B cell (primary cell): ENCODE results near the gene PLCB1. TPM values are rescaled to one million over a fixed set of nuclear protein-coding genes. Genes with fewer than 3 reads are reported as not detected.

Experiments
- ATAC-seq: fragments of 200-7000 bp; cut with Tn5 transposase; one replicate; pipeline ENCODE4 v1.10.0; 2021; ENCODE audit warnings: low read depth, mild to moderate bottlenecking, moderate number of reproducible peaks, moderate library complexity
- CTCF ChIA-PET: fragments of 350-600 bp; sonication (Branson Sonifier 250); formaldehyde crosslinking; loops from one replicate; lab custom pipeline; 2021; ENCODE audit warnings: antibody characterized with exemption, inconsistent platforms; lab: Charles Lee
- POLR2A ChIA-PET: fragments of 350-600 bp; sonication (Branson Sonifier 250); formaldehyde crosslinking; loops from one replicate; lab custom pipeline; 2021; ENCODE audit warnings: antibody characterized with exemption; lab: Charles Lee
- DNase-seq: peaks from one replicate; pipeline ENCODE4 v3.0.0; 2013
- H2AFZ ChIP-seq: 2 replicates; pipeline ENCODE4 v1.6.1; 2012; ENCODE audit warnings: mild to moderate bottlenecking, low read depth, low read length; ENCODE audit not compliant: insufficient read depth, poor library complexity, severe bottlenecking
- H3K27ac ChIP-seq, 2 donors: 1 replicate in 1 of 2; 2 replicates in 1 of 2; pipeline ENCODE4 v1.5.1; 2012 to 2013; ENCODE audit warnings: low read length in 2 of 2, mild to moderate bottlenecking in 2 of 2, moderate library complexity in 1 of 2
- H3K27me3 ChIP-seq, 4 experiments: fragments of 200-600 bp in 1 of 4; sonication (generic) in 1 of 4; replicated peaks in 1 of 4; 1 replicate in 2 of 4; 2 replicates in 2 of 4; pipeline versions ENCODE4 v1.6.1 to v1.7.0; 2013 to 2016; ENCODE audit warnings: low read length in 3 of 4, mild to moderate bottlenecking in 2 of 4, mixed read lengths in 1 of 4, moderate library complexity in 1 of 4; ENCODE audit not compliant: insufficient read depth in 4 of 4, control insufficient read depth in 3 of 4; ENCODE audit errors: control extremely low read depth in 1 of 4
- H3K36me3 ChIP-seq, 2 experiments: replicated peaks in 1 of 2; 1 replicate in 1 of 2; 2 replicates in 1 of 2; pipeline versions ENCODE4 v1.6.1 to v1.7.1; 2013; ENCODE audit warnings: low read length in 1 of 2; ENCODE audit not compliant: insufficient read depth in 2 of 2, control insufficient read depth in 1 of 2; ENCODE audit errors: control extremely low read depth in 1 of 2, extremely low read depth in 1 of 2
- H3K4me1 ChIP-seq, 2 donors: fragments of 200-600 bp in 1 of 2; sonication (generic) in 1 of 2; 1 replicate in 1 of 2; 2 replicates in 1 of 2; pipeline versions ENCODE4 v1.5.1 to v1.6.1; 2013 to 2017; ENCODE audit warnings: low read length in 2 of 2; ENCODE audit not compliant: control insufficient read depth in 2 of 2, insufficient read depth in 2 of 2
- H3K4me2 ChIP-seq: replicated peaks from 2 replicates; pipeline ENCODE3; 2012; ENCODE audit warnings: mild to moderate bottlenecking, low read depth, low read length; ENCODE audit not compliant: poor library complexity, severe bottlenecking
- H3K4me3 ChIP-seq, 5 experiments: fragments of 200-600 bp in 1 of 5; sonication (generic) in 1 of 5; 1 replicate in 3 of 5; 2 replicates in 2 of 5; pipeline versions ENCODE4 v1.5.1 to v1.7.0; 2011 to 2016; ENCODE audit warnings: low read length in 4 of 5, mild to moderate bottlenecking in 4 of 5, low read depth in 2 of 5, control low read depth in 1 of 5, moderate library complexity in 1 of 5; ENCODE audit not compliant: insufficient read depth in 1 of 5; ENCODE audit errors: control extremely low read depth in 1 of 5, extremely low read depth in 1 of 5
- H3K79me2 ChIP-seq: fragments of 200-600 bp; sonication (generic); one replicate; pipeline ENCODE4 v1.6.0; 2016; ENCODE audit warnings: low read length; ENCODE audit not compliant: control insufficient read depth, insufficient read depth
- H3K9ac ChIP-seq: fragments of 200-600 bp; sonication (generic); 2 replicates; pipeline ENCODE4 v1.6.1; 2017; ENCODE audit warnings: mild to moderate bottlenecking, low read length, moderate library complexity
- H3K9me3 ChIP-seq, 3 donors: one replicate each; pipeline versions ENCODE4 v1.6.1 to v1.7.1; 2013; ENCODE audit warnings: low read length in 2 of 3; ENCODE audit not compliant: control insufficient read depth in 2 of 3, insufficient read depth in 1 of 3; ENCODE audit errors: control extremely low read depth in 1 of 3
- H4K20me1 ChIP-seq: 2 replicates; pipeline ENCODE4 v1.6.0; 2012; ENCODE audit warnings: mild to moderate bottlenecking, low read length; ENCODE audit not compliant: insufficient read depth, control insufficient read depth, poor library complexity, severe bottlenecking
- H3K27ac Mint-ChIP-seq: one replicate; pipeline ENCODE4 v1.8.0; 2021; ENCODE audit warnings: mixed read lengths
- H3K27me3 Mint-ChIP-seq: one replicate; pipeline ENCODE4 v1.8.0; 2021; ENCODE audit warnings: mixed read lengths
- H3K4me1 Mint-ChIP-seq: one replicate; pipeline ENCODE4 v1.8.0; 2021; ENCODE audit warnings: mixed read lengths
- H3K4me3 Mint-ChIP-seq: one replicate; pipeline ENCODE4 v1.8.0; 2021; ENCODE audit warnings: mixed read lengths
- H3K9me3 Mint-ChIP-seq: one replicate; pipeline ENCODE4 v1.8.0; 2022; ENCODE audit warnings: mixed read lengths; ENCODE audit not compliant: insufficient read depth
- EZH2 ChIP-seq: IDR thresholded peaks from 2 replicates; pipeline ENCODE4 v1.6.1; 2012; ENCODE audit warnings: borderline replicate concordance, low read depth, mild to moderate bottlenecking, moderate library complexity, low read length; ENCODE audit not compliant: insufficient read depth, poor library complexity, severe bottlenecking
- WGBS: methylation state at CpG from one replicate; pipeline ENCODE4 v1.1.5; 2013; ENCODE audit warnings: missing lambda C conversion rate; ENCODE audit not compliant: insufficient coverage; 5-methylcytosine and 5-hydroxymethylcytosine counted together
- intact Hi-C: fragments of 100-400 bp; cut with micrococcal nuclease; formaldehyde crosslinking; loops from one replicate; pipeline ENCODE4 v1.10.0; 2022
- polyA plus RNA-seq: library from polyadenylated mRNA; depleted of rRNA; stranded (reverse); fragments of >200 nt; gene quantifications from 2 replicates; pipeline ENCODE4 v1.2.3, GENCODE V29; 2012
- total RNA-seq, 2 donors: library from RNA; stranded (reverse); fragments of 120-200 nt in 1 of 2; gene quantifications; 1 replicate in 1 of 2; 2 replicates in 1 of 2; pipeline versions ENCODE4 v1.2.3 to v1.2.4, GENCODE V29; 2013 to 2022
- TF ChIP-seq, protein P1 (sequence below): fragments of 200-600 bp; IDR thresholded peaks from one replicate; pipeline ENCODE4 v1.8.0; 2022; ENCODE audit warnings: antibody characterized with exemption, mild to moderate bottlenecking

Gene PLCB1
- total and polyA plus RNA-seq, 2 donors (not counting 1 experiment from before 2014, with no cell fraction given): 0.18 to 0.47 TPM

DNA sequence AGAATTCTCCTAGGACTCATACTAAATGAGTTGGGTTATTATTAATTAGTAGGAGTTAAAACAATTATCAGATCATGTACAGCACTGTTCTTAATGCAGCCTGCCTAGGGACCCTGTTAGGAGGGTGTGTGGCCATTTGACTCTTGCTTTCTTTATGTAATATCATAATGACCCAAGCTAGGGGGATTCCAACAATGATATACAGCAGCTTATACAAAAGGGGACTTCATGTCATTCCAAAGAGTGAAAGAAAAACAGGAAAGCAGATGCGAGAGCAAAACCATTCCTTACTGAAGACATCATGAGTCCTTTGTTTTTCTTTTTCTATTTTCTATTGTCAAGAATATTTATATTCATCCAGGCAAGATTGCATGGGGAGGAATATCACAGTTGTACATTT is 455.2 kb downstream of the PLCB1 start:
- Histone ChIP-seq H3K9ac (no peak overlapping the region), H3K27me3 (no peaks in the 10 kb centered on the region), H3K27ac (no peak overlapping the region), H3K36me3 (no peaks in the 10 kb centered on the region), H3K9me3 (no peaks in the 10 kb centered on the region), H3K79me2 (no peaks in the 10 kb centered on the region), H4K20me1 (no peaks in the 10 kb centered on the region), H2AFZ (no peak overlapping the region), H3K4me2 (no peak overlapping the region), H3K4me1 (no peaks in the 10 kb centered on the region), H3K4me3 (no peak overlapping the region)
- Mint-ChIP-seq H3K9me3 (no peaks in the 10 kb centered on the region), H3K27me3 (no peaks in the 10 kb centered on the region), H3K4me1 (no peaks in the 10 kb centered on the region), H3K4me3 (no peak overlapping the region), H3K27ac (no peak overlapping the region)
- ATAC-seq: no peak
- TF ChIP-seq, protein P1, sequence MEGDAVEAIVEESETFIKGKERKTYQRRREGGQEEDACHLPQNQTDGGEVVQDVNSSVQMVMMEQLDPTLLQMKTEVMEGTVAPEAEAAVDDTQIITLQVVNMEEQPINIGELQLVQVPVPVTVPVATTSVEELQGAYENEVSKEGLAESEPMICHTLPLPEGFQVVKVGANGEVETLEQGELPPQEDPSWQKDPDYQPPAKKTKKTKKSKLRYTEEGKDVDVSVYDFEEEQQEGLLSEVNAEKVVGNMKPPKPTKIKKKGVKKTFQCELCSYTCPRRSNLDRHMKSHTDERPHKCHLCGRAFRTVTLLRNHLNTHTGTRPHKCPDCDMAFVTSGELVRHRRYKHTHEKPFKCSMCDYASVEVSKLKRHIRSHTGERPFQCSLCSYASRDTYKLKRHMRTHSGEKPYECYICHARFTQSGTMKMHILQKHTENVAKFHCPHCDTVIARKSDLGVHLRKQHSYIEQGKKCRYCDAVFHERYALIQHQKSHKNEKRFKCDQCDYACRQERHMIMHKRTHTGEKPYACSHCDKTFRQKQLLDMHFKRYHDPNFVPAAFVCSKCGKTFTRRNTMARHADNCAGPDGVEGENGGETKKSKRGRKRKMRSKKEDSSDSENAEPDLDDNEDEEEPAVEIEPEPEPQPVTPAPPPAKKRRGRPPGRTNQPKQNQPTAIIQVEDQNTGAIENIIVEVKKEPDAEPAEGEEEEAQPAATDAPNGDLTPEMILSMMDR: no peak
- TF ChIP-seq EZH2: no peak
- POLR2A ChIA-PET: no interaction called here
- CTCF ChIA-PET: interaction anchor here (0.7 kb wide), 1 partner anchor 9 kb away, joined by 3 read pairs; no protein-coding TSS in a partner anchor
- no peak for DNase-seq
- intact Hi-C loops: no loop called here
- WGBS: no CpG with 5 or more reads among the region's 1 CpG

DNA sequence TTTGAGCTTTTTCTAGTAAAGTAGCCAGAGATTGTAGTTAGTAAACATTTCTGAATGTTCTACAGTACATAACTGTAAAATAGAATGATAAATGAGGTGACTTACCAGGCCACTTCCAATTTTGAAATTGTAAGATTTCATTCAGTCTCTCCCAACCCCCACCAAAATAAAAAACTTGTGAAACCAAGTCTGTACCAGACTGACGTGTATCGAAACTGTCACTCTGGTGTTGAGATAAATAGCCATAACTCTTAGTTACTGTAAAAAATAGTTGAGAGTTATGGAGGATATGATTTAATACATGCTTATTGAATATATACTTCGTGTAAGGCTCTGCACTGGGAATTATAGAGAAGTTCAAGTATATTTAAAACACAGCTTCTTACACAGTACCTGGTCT is 455.7 kb downstream of the PLCB1 start:
- no peak for ATAC-seq
- WGBS: no CpG with 5 or more reads among the region's 3 CpGs
- H3K4me1 ChIP-seq: no peaks in the 10 kb centered on the region

More for the DNA sequence above, 455.7 kb downstream of the PLCB1 start:
- no peaks in the 10 kb centered on the region for H3K4me1 Mint-ChIP-seq
- intact Hi-C loops: no loop called here
- Histone ChIP-seq H3K9ac (no peak overlapping the region), H2AFZ (no peak overlapping the region), H3K27ac (no peak overlapping the region), H3K4me3 (no peak overlapping the region), H4K20me1 (no peaks in the 10 kb centered on the region), H3K4me2 (no peak overlapping the region), H3K36me3 (no peaks in the 10 kb centered on the region), H3K79me2 (no peaks in the 10 kb centered on the region), H3K27me3 (no peaks in the 10 kb centered on the region), H3K9me3 (no peaks in the 10 kb centered on the region)
- H3K9me3 Mint-ChIP-seq: no peaks in the 10 kb centered on the region
- POLR2A ChIA-PET: no interaction called here
- no peak overlapping the region for H3K4me3 Mint-ChIP-seq
- CTCF ChIA-PET: no interaction called here
- H3K27ac Mint-ChIP-seq: no peak overlapping the region
- no peaks in the 10 kb centered on the region for H3K27me3 Mint-ChIP-seq
- TF ChIP-seq, protein P1: no peak
- no peak for TF ChIP-seq EZH2
- no peak for DNase-seq
